Fibroblast of lung (primary cell): ENCODE measurements around the gene GABBR2.

Experiments
- EZH2 ChIP-seq: IDR thresholded peaks from 2 replicates; pipeline ENCODE4 v1.5.1; 2012; ENCODE audit warnings: low read length, control low read depth, mild to moderate bottlenecking; ENCODE audit errors: missing control alignments
- TF ChIP-seq, protein P1 (sequence below), 2 donors: IDR thresholded peaks in 1 of 2; conservative IDR thresholded peaks in 1 of 2; 1 replicate in 1 of 2; 2 replicates in 1 of 2; pipeline ENCODE4 v1.5.1; 2011 to 2012; ENCODE audit warnings: low read length in 2 of 2, control low read depth in 1 of 2, inconsistent platforms in 1 of 2, low read depth in 1 of 2, mild to moderate bottlenecking in 1 of 2

DNA sequence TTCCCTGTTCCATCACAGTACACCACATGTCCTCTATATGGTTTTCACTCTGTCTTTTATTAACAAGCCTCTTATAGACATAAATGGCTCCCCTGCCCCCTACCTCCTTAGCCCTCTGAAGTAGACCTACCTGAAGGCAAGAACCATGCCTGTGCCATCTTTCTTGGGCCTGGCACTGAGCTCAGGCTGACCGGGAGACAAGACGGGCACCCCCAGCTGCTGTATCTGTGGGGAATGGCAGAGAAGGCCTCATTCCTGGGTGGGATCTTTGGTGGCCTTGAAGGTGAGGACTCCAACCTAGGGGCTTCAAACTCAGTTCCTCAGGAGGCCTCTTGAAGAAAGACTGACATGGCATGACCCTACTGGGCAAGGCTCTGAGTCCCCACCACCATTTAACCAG lies 109.9 kb downstream of the GABBR2 start:
- TF ChIP-seq EZH2: no peak
- TF ChIP-seq, protein P1, sequence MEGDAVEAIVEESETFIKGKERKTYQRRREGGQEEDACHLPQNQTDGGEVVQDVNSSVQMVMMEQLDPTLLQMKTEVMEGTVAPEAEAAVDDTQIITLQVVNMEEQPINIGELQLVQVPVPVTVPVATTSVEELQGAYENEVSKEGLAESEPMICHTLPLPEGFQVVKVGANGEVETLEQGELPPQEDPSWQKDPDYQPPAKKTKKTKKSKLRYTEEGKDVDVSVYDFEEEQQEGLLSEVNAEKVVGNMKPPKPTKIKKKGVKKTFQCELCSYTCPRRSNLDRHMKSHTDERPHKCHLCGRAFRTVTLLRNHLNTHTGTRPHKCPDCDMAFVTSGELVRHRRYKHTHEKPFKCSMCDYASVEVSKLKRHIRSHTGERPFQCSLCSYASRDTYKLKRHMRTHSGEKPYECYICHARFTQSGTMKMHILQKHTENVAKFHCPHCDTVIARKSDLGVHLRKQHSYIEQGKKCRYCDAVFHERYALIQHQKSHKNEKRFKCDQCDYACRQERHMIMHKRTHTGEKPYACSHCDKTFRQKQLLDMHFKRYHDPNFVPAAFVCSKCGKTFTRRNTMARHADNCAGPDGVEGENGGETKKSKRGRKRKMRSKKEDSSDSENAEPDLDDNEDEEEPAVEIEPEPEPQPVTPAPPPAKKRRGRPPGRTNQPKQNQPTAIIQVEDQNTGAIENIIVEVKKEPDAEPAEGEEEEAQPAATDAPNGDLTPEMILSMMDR (conservative IDR thresholded peaks at IDR 0.05 in 1 of 2, IDR thresholded peaks at IDR 0.05 in 1 of 2; ENCODE audit: low read depth in 1 of 2, low read length in 2 of 2): no peak
